Spinal cord (tissue), 10 donors: ENCODE results near the gene KIF3B. TPM values are rescaled to one million over a fixed set of nuclear protein-coding genes. Genes with fewer than 3 reads are reported as not detected.

Experiments
- DNase-seq, 6 donors: peaks; one replicate each; pipeline versions ENCODE4 v3.0.0 to v3.0.0-alpha.2; 2013 to 2015; ENCODE audit warnings: low spot score in 6 of 6, low read depth in 4 of 6
- H3K27ac ChIP-seq: one replicate; pipeline ENCODE4 v1.5.1; 2013; ENCODE audit warnings: low read depth, low read length, control low read depth
- H3K27me3 ChIP-seq: one replicate; pipeline ENCODE4 v1.6.1; 2013; ENCODE audit warnings: low read length; ENCODE audit not compliant: control insufficient read depth, insufficient read depth
- H3K36me3 ChIP-seq: one replicate; pipeline ENCODE4 v1.6.1; 2013; ENCODE audit warnings: low read length; ENCODE audit not compliant: control insufficient read depth, insufficient read depth
- H3K4me1 ChIP-seq: one replicate; pipeline ENCODE4 v1.6.1; 2013; ENCODE audit warnings: low read length; ENCODE audit not compliant: control insufficient read depth, insufficient read depth
- H3K4me3 ChIP-seq: one replicate; pipeline ENCODE4 v1.5.1; 2013; ENCODE audit warnings: low read depth, low read length, control low read depth
- H3K9me3 ChIP-seq: one replicate; pipeline ENCODE4 v1.6.1; 2013; ENCODE audit warnings: low read length; ENCODE audit not compliant: control insufficient read depth, insufficient read depth
- WGBS: methylation state at CpG from one replicate; pipeline ENCODE4 v1.1.5; 2013; ENCODE audit warnings: missing lambda C conversion rate; ENCODE audit not compliant: insufficient coverage; 5-methylcytosine and 5-hydroxymethylcytosine counted together
- polyA plus RNA-seq, 2 donors: library from polyadenylated mRNA; unstranded; fragments of 120-200 nt; gene quantifications; one replicate each; pipeline ENCODE4 v1.2.1, GENCODE V29; 2013; ENCODE audit not compliant: insufficient read length in 2 of 2
- total RNA-seq, 2 donors: library from RNA; depleted of rRNA in 1 of 2; stranded (reverse); fragments of 120-200 nt in 1 of 2; fragments of >200 nt in 1 of 2; gene quantifications; one replicate each; pipeline versions ENCODE4 v1.2.3 to v1.2.4, GENCODE V29; 2013 to 2014
- donor health status: healthy.

KIF3B gene
- total and polyA plus RNA-seq, 4 donors = 54.4 to 75.8 (median 66.9) TPM

- Histone ChIP-seq H3K9me3 (no peaks in the 10 kb centered on the region), H3K27me3 (no peaks in the 10 kb centered on the region), H3K27ac (peak within 1 kb of the TSS; percentile 99), H3K4me3 (peak within 1 kb of the TSS; percentile 93), H3K4me1 (peaks cover 20% of the 10 kb centered on the region), H3K36me3 (no peaks in the 10 kb centered on the region)
- under 1% methylated on average over 69 of the region's 83 CpGs for WGBS
- DNase-seq = peak; percentile 96 to 100 (median 98)
Measured at GRCh38 chr20:32357869-32358631, 80.6 kb downstream of the KIF3B start, which contains the start of gene ASXL1. ASXL1 (plus strand) TSS chr20:32358331; CDS start chr20:32358776, 445 bp downstream.

- Histone ChIP-seq H3K27me3 (no peaks in the 10 kb centered on the region), H3K4me3 (peak overlapping the region; percentile 93), H3K4me1 (peaks cover 20% of the 10 kb centered on the region), H3K9me3 (no peaks in the 10 kb centered on the region), H3K27ac (peak overlapping the region; percentile 99), H3K36me3 (no peaks in the 10 kb centered on the region)
- no peak for DNase-seq
- 0% methylated on average over 11 of the region's 35 CpGs for WGBS
Measured at GRCh38 chr20:32358632-32358882, 81.1 kb downstream of the KIF3B start.

GRCh38 chr20:32358883-32359632, 81.6 kb downstream of the KIF3B start:
- peak overlapping the region; percentile 95 for H3K27ac ChIP-seq
- no peaks in the 10 kb centered on the region for H3K36me3 ChIP-seq
- under 1% methylated on average over 33 of the region's 46 CpGs for WGBS
- H3K4me1 ChIP-seq = peaks cover 20% of the 10 kb centered on the region
- peak in 3 of 6 donors; percentile 55 to 86 (median 78) for DNase-seq
- H3K4me3 ChIP-seq = peak overlapping the region; percentile 93
- no peaks in the 10 kb centered on the region for H3K9me3 ChIP-seq
- no peaks in the 10 kb centered on the region for H3K27me3 ChIP-seq

- WGBS = 25% methylated on average over 7 of the region's 11 CpGs
- Histone ChIP-seq H3K4me3 (peak overlapping the region; percentile 93), H3K27me3 (no peaks in the 10 kb centered on the region), H3K36me3 (no peaks in the 10 kb centered on the region), H3K4me1 (peaks cover 24% of the 10 kb centered on the region), H3K27ac (peak overlapping the region; percentile 95), H3K9me3 (no peaks in the 10 kb centered on the region)
- no peak for DNase-seq
Measured at GRCh38 chr20:32359633-32360332, 82.3 kb downstream of the KIF3B start.

GRCh38 chr20:32360333-32360634, 82.8 kb downstream of the KIF3B start:
- Histone ChIP-seq H3K9me3 (no peaks in the 10 kb centered on the region), H3K27me3 (no peaks in the 10 kb centered on the region), H3K4me3 (no peak overlapping the region), H3K36me3 (no peaks in the 10 kb centered on the region), H3K27ac (no peak overlapping the region), H3K4me1 (peaks cover 24% of the 10 kb centered on the region)
- WGBS = 68% methylated on average over 2 of the region's 5 CpGs
- no peak for DNase-seq

- Histone ChIP-seq H3K36me3 (no peaks in the 10 kb centered on the region), H3K9me3 (no peaks in the 10 kb centered on the region), H3K4me1 (peaks cover 18% of the 10 kb centered on the region), H3K27me3 (no peaks in the 10 kb centered on the region), H3K4me3 (no peak overlapping the region), H3K27ac (no peak overlapping the region)
- no peak for DNase-seq
- WGBS = no CpG with 5 or more reads among the region's 4 CpGs
Measured at GRCh38 chr20:32362901-32363364, 85.5 kb downstream of the KIF3B start.

GRCh38 chr20:32363492-32363891, 86.0 kb downstream of the KIF3B start:
- no peaks in the 10 kb centered on the region for H3K27me3 ChIP-seq
- no peaks in the 10 kb centered on the region for H3K9me3 ChIP-seq
- peaks cover 18% of the 10 kb centered on the region for H3K4me1 ChIP-seq
- no peak overlapping the region for H3K4me3 ChIP-seq
- no peak overlapping the region for H3K27ac ChIP-seq
- no peaks in the 10 kb centered on the region for H3K36me3 ChIP-seq
- WGBS = 86% methylated on average over 1 of the region's 2 CpGs
- no peak for DNase-seq

- WGBS = 79% methylated on average over 7 of the region's 7 CpGs
- Histone ChIP-seq H3K4me3 (no peak overlapping the region), H3K27ac (no peak overlapping the region), H3K4me1 (peaks cover 11% of the 10 kb centered on the region), H3K27me3 (no peaks in the 10 kb centered on the region), H3K9me3 (no peaks in the 10 kb centered on the region), H3K36me3 (peaks cover 7% of the 10 kb centered on the region)
- no peak for DNase-seq
Measured at GRCh38 chr20:32364554-32365208, 87.2 kb downstream of the KIF3B start.

GRCh38 chr20:32365564-32365963, 88.1 kb downstream of the KIF3B start:
- no peak overlapping the region for H3K27ac ChIP-seq

More at GRCh38 chr20:32365564-32365963, 88.1 kb downstream of the KIF3B start:
- Histone ChIP-seq H3K36me3 (peaks cover 9% of the 10 kb centered on the region), H3K27me3 (no peaks in the 10 kb centered on the region), H3K4me3 (no peak overlapping the region), H3K4me1 (peaks cover 11% of the 10 kb centered on the region), H3K9me3 (no peaks in the 10 kb centered on the region)
- WGBS = no CpG with 5 or more reads among the region's 5 CpGs
- DNase-seq = peak in 2 of 6 donors; percentile 59 to 70
